Kidney (tissue), 14 donors: Measurements from ENCODE around the gene NR2E1. TPM values are rescaled to one million over a fixed set of nuclear protein-coding genes. Genes with fewer than 3 reads are reported as not detected.

Experiments
- DNase-seq, 5 donors: peaks; one replicate each; pipeline ENCODE4 v3.0.0-alpha.2; 2013 to 2020
- FAIRE-seq: peaks from 2 replicates; lab custom pipeline; 2012; peaks lifted over from hg19 to GRCh38; lab: Jason Lieb, UNC
- H3K27ac ChIP-seq, 2 donors: one replicate each; pipeline ENCODE4 v1.7.0; 2013; ENCODE audit warnings: low read depth in 2 of 2, low read length in 2 of 2, inconsistent platforms in 1 of 2
- H3K27me3 ChIP-seq: one replicate; pipeline ENCODE4 v1.7.1; 2013; ENCODE audit warnings: low read length, inconsistent platforms; ENCODE audit not compliant: control insufficient read depth, insufficient read depth
- H3K36me3 ChIP-seq, 3 donors: one replicate each; pipeline versions ENCODE4 v1.7.0 to v1.7.1; 2013; ENCODE audit warnings: low read length in 3 of 3, control low read depth in 1 of 3, inconsistent platforms in 1 of 3; ENCODE audit not compliant: insufficient read depth in 3 of 3, control insufficient read depth in 2 of 3
- H3K4me1 ChIP-seq, 3 donors: one replicate each; pipeline versions ENCODE4 v1.7.0 to v1.7.1; 2013; ENCODE audit warnings: low read length in 3 of 3, inconsistent platforms in 1 of 3, low read depth in 1 of 3; ENCODE audit not compliant: control insufficient read depth in 2 of 3, insufficient read depth in 2 of 3
- H3K4me3 ChIP-seq, 3 donors: one replicate each; pipeline versions ENCODE4 v1.7.0 to v1.8.1; 2013; ENCODE audit warnings: low read length in 3 of 3, control low read depth in 1 of 3, inconsistent platforms in 1 of 3
- H3K9ac ChIP-seq, 3 donors: one replicate each; pipeline versions ENCODE4 v1.7.0 to v1.7.1; 2013; ENCODE audit warnings: low read length in 3 of 3, control low read depth in 1 of 3, inconsistent platforms in 1 of 3
- H3K9me3 ChIP-seq, 3 donors: one replicate each; pipeline versions ENCODE4 v1.7.0 to v1.7.1; 2013; ENCODE audit warnings: low read length in 3 of 3, control low read depth in 1 of 3, inconsistent platforms in 1 of 3; ENCODE audit not compliant: control insufficient read depth in 2 of 3, insufficient read depth in 1 of 3
- CTCF ChIP-seq: IDR thresholded peaks from 3 replicates; pipeline ENCODE4 v1.5.1; 2012; ENCODE audit warnings: mild to moderate bottlenecking, moderate library complexity, borderline replicate concordance; ENCODE audit not compliant: insufficient read depth; ENCODE audit errors: extremely low read depth
- intact Hi-C: fragments of 100-400 bp; cut with DNase I; formaldehyde crosslinking; loops from one replicate; pipeline ENCODE4 v1.11.1; 2022
- polyA plus RNA-seq: library from polyadenylated mRNA; stranded (reverse); fragments of 350-450 nt; fragmentation: Illumina TruSeq; extraction: RNeasy Lipid Tissue Mini Kit (QIAGEN cat#74804); gene quantifications from one replicate; pipeline ENCODE4 v1.2.3, GENCODE V29; 2014; ENCODE audit warnings: low read depth, low replicate concordance; ENCODE audit not compliant: insufficient read depth
- total RNA-seq: library from RNA; stranded (reverse); fragmentation: NEBNext Ultra II Directional; extraction: Animal tissue kit (Norgen Biotek cat#: 25700); gene quantifications from one replicate; pipeline ENCODE4 v1.2.1, GENCODE V29; 2021
- donor health status: control.
- donor health status: control.
- donor health status: control.
- donor health status: control.
- donor health status: control.
- donor health status: DM: yes; HTN: yes; CAD: no.
- donor health status: Normal renal cell carcinoma (clear cell type).

The NR2E1 gene
- total and polyA plus RNA-seq, 2 donors from 2014 or later: not detected

- TF ChIP-seq CTCF: no peak
- Histone ChIP-seq H3K4me3 (no peak overlapping the region), H3K9me3 (no peaks in the 10 kb centered on the region), H3K27ac (no peak overlapping the region), H3K36me3 (no peaks in the 10 kb centered on the region), H3K9ac (no peak overlapping the region), H3K4me1 (peaks cover 0 to 4% (median 0%) of the 10 kb centered on the region in 3 donors), H3K27me3 (peaks cover 82% of the 10 kb centered on the region)
- intact Hi-C loops: no loop called here
- FAIRE-seq (no peak), DNase-seq (peak in 2 of 5 donors; percentile 28 to 40)
Measured at GRCh38 chr6:108157981-108158525, 7.8 kb upstream of the NR2E1 start.

GRCh38 chr6:108159981-108160380 is 5.8 kb upstream of the NR2E1 start:
- no peak overlapping the region for H3K4me3 ChIP-seq
- TF ChIP-seq CTCF: no peak
- intact Hi-C loops: no loop called here
- no peaks in the 10 kb centered on the region for H3K9me3 ChIP-seq
- DNase-seq (no peak), FAIRE-seq (no peak)
- peaks cover 0 to 4% (median 0%) of the 10 kb centered on the region in 3 donors for H3K4me1 ChIP-seq
- H3K36me3 ChIP-seq: no peaks in the 10 kb centered on the region
- H3K27me3 ChIP-seq: peaks cover 91% of the 10 kb centered on the region
- H3K27ac ChIP-seq: no peak overlapping the region
- no peak overlapping the region for H3K9ac ChIP-seq

- no peaks in the 10 kb centered on the region for H3K36me3 ChIP-seq
- TF ChIP-seq CTCF: no peak
- no peak for DNase-seq
- no peak overlapping the region for H3K27ac ChIP-seq
- H3K9me3 ChIP-seq: no peaks in the 10 kb centered on the region
- H3K9ac ChIP-seq: no peak overlapping the region
- intact Hi-C loops: no loop called here
- H3K27me3 ChIP-seq: peaks cover 85% of the 10 kb centered on the region
- no peak for FAIRE-seq
- H3K4me3 ChIP-seq: no peak overlapping the region
- peaks cover 0 to 15% (median 6%) of the 10 kb centered on the region in 3 donors for H3K4me1 ChIP-seq
Measured at GRCh38 chr6:108161724-108162282, 4.0 kb upstream of the NR2E1 start.
